Femur (tissue), 1 donor: ENCODE results near the gene SNAPC1.
"Not testable (repeated sequence)": the region's sequence is repeated elsewhere in the genome, so short reads cannot be mapped to it uniquely, and the experiment has no call there.

Experiments
- DNase-seq: peaks from one replicate; pipeline ENCODE4 v3.0.0-alpha.2; 2017

The SNAPC1 gene, protein sequence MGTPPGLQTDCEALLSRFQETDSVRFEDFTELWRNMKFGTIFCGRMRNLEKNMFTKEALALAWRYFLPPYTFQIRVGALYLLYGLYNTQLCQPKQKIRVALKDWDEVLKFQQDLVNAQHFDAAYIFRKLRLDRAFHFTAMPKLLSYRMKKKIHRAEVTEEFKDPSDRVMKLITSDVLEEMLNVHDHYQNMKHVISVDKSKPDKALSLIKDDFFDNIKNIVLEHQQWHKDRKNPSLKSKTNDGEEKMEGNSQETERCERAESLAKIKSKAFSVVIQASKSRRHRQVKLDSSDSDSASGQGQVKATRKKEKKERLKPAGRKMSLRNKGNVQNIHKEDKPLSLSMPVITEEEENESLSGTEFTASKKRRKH

DNA sequence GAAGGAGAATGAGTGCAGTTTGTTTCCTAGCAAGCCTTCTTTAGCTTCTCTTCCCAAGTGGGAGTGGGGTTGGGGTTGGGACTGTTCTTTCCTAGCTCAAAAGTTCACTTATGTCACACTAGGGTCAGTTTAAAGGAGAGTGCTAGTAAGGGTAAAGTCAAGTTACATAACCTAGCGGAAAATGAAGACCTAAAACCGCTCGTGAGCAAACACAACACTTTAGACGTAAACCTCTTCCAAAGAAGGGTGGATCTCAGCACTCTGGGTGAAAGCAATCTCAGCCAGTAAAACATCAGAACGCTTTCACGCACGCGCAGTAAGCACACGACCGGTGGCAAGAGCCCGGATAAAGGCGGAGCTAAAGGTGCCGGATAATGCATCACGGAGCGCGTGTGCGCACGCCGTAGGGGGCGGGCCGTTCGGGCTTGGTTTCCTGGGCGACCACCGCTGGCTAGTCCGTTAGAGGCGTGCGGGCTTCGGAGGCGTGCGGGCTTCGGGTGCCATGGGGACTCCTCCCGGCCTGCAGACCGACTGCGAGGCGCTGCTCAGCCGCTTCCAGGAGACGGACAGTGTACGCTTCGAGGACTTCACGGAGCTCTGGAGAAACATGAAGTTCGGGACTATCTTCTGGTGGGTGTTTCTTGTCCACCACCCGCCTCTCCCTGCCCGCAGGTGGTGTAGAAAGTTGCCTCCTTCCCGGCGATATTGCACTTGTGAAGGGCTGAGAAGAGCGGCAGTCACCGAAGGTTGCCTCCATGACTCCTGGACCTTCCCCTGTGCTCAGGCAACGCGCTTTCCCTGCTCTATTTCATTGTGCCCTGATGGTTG, at the start of gene SNAPC1:
Gene SNAPC1 (plus strand): TSS at position 462 of the 828 bp plus-strand sequence. CDS start 41 bp downstream, at position 503.
- peak; percentile 98 for DNase-seq

DNA sequence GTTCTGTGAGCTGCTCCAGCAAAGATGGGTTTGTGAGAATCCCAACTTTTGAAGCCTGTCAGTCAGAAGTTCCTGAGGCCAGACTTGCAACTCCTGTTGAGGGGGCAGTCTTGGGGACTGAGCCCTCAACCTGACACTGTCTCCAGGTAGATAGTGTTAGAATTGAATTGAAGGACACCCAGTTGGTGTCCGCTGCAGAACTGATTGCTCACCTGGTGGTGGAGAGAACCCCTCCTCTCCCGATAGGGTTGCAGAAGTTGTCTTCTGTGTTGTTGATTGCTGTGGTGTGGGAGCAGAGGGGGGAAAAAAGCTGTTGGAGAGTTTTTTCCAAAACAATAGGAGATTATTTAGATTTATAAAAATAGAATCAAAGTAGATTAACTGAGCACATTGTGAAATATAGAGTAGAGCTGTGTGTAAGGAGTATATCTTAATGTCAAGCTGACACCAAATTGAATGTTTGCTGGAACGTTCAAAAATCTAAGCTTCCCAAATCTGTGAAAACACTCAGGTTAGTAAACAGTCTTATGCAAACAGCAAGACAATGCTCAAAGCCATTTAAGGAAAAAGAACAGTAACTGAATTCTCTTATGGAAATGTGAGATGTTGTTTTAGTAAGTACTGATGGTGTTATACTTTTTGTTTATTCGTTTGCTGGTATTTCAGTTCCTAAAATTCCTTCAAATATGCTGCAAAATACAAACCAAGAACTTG, 48.3 kb upstream of the SNAPC1 start:
- no peak for DNase-seq

- DNase-seq: no peak
Measured at GRCh38 chr14:61716956-61717355, 45.3 kb upstream of the SNAPC1 start.

- DNase-seq: no peak
Measured at GRCh38 chr14:61718039-61718438, 44.2 kb upstream of the SNAPC1 start.

DNA sequence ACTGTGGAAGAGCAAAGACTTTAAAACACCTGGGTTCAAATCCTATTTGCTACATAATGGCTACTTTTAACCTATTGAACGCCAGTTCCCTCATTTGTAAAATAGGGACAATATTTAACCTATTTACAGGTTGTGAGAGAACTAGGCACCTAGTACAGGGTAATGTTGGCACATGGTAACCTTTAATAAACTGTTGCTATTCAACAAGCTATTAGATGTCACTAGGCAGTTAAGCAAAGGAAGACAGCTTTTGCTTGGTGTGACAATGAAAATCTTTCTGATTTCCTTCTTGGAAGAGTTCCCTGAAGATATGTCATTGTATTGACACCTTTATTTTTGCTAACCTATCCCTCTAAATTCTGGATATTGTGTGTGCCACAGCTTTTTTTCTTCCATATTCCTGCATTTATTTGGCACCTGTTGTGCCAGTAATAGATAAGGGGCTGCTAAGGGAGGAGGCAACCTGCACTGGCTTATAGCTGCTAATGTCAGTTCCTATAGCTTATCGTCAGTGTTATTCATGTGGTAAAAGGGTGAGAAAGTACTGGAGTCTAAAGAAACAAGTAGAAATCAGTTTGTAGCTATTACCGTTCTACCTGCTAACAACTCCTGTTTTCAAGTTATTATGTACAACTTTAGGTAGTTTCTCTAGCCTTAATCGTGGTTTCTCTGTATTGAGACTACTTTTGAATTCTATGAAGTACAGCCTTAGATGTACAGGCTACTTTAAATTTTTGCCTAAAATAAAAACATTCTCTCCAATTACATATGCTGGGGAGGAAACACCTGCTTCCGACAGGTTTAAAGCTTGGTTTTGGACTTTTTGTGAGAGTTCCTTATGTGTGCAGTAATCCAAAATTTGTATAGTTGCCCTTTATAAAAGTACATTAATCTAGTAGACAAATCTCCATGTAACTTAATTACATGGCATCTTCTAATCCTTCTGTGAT, 42.6 kb upstream of the SNAPC1 start:
- DNase-seq: no peak

DNA sequence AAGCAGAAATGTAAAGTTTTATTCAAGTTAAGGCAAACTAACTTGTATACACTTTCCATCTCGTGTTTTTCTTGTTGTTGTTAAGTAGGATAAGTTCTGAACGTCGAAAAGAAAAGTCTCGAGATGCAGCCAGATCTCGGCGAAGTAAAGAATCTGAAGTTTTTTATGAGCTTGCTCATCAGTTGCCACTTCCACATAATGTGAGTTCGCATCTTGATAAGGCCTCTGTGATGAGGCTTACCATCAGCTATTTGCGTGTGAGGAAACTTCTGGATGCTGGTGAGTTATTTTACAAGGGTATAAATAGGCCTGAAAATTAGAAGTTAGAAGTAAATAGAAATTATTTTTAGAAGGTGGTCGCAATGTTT, 41.9 kb upstream of the SNAPC1 start:
- no peak for DNase-seq

GRCh38 chr14:61720741-61721140, 41.5 kb upstream of the SNAPC1 start:
- no peak for DNase-seq

DNA sequence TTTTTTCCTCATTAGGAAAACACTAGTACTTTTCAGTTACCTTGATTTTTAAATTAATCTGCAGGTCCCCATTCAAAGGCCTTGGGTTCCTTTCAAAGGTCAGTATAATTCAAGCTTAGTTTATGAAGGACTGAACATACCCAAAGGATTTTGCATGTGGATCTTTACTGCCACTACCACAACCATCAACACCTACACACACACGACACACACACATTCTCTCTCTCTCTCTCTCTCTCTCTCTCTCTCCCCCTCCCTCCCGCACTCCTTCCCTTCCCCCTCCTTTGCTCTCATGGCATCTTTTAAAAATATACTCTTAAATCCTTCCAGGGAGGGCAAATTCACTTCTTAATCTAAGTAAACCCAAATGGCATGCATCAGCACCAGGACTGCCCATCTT, 38.1 kb upstream of the SNAPC1 start:
- no peak for DNase-seq

GRCh38 chr14:61726778-61727658, 35.2 kb upstream of the SNAPC1 start:
- no peak for DNase-seq

DNA sequence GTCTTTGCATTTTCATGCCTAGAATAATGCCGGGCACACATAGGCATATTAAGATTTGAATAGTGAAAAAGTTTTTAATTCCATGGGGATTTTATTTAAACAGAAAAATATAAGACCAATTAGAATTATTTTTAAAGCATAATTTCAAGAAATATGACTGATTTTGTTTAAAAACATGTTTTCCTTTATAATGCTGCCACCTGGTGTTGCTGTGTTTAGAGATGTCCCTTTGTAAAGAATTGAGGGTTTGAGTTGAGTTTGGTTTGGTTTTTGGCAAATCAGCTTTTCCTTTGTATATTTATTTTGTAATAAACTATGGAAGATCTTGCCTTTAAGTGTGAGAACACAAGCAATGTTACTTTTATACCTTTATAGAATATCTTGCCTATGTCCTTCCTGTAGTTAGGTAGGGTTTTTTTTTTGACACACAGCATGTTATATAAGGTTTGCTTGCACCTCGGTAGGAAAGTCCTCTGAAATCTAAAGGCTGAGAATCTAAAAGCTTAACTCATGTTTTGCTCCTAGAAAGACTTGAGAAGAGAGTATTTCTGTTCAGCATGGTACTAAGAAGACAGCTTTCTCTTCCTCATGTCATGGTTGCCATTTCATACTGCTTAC, 31.4 kb upstream of the SNAPC1 start:
- no peak for DNase-seq

DNA sequence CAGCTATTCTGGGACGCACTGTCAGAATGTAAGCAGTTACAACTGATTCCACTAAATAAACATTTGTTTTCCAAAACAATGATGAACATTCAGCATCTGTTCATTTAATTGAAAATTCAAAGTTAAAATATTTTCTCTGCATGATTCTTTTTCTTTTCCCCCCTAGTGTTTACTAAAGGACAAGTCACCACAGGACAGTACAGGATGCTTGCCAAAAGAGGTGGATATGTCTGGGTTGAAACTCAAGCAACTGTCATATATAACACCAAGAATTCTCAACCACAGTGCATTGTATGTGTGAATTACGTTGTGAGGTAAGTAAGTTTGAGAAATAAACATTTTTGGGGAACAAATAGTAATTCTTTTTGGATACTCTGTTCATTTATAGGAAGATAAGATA, 28.2 kb upstream of the SNAPC1 start:
- no peak for DNase-seq

GRCh38 chr14:61736751-61737150, 25.5 kb upstream of the SNAPC1 start:
- DNase-seq: no peak

DNA sequence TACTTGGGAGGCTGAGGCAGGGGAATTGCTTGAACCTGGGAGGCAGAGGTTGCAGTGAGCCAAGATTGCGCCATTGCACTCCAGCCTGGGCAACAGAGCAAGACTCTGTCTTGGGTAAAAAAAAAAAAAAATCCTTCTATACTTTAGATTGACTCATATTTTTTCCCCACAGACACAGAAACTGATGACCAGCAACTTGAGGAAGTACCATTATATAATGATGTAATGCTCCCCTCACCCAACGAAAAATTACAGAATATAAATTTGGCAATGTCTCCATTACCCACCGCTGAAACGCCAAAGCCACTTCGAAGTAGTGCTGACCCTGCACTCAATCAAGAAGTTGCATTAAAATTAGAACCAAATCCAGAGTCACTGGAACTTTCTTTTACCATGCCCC, 24.3 kb upstream of the SNAPC1 start:
- DNase-seq: no peak

- no peak for DNase-seq
Measured at GRCh38 chr14:61739133-61739532, 23.1 kb upstream of the SNAPC1 start.

- no peak for DNase-seq
Measured at GRCh38 chr14:61742371-61742770, 19.8 kb upstream of the SNAPC1 start.

GRCh38 chr14:61744238-61744637, 18.0 kb upstream of the SNAPC1 start:
- DNase-seq: no peak

- DNase-seq: not testable (repeated sequence)
Measured at GRCh38 chr14:61746346-61746745, 15.9 kb upstream of the SNAPC1 start.

DNA sequence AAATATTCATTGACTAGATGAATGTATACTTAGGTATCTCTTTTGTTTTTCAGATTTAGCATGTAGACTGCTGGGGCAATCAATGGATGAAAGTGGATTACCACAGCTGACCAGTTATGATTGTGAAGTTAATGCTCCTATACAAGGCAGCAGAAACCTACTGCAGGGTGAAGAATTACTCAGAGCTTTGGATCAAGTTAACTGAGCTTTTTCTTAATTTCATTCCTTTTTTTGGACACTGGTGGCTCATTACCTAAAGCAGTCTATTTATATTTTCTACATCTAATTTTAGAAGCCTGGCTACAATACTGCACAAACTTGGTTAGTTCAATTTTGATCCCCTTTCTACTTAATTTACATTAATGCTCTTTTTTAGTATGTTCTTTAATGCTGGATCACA, 15.3 kb upstream of the SNAPC1 start:
- DNase-seq: no peak

DNA sequence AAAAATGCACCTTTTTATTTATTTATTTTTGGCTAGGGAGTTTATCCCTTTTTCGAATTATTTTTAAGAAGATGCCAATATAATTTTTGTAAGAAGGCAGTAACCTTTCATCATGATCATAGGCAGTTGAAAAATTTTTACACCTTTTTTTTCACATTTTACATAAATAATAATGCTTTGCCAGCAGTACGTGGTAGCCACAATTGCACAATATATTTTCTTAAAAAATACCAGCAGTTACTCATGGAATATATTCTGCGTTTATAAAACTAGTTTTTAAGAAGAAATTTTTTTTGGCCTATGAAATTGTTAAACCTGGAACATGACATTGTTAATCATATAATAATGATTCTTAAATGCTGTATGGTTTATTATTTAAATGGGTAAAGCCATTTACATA, 14.9 kb upstream of the SNAPC1 start:
- no peak for DNase-seq

DNA sequence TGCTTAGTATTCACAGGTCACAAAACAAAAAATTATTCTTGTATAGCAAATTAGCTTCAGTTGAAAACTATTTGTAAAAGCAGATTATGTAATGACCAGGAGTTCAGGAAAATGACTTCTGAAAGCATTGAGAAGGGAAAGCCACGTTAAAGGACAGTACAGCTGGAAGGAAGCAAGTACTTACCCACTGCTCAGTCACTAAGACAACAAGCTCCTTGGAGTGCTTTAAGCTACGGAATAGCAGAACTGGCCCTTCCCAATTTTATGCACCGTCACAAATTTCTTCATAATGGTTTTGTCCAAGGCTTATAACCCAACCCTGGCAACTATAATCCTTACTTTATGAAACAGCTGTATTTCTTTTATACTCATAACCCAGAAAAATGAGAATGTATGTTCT, 13.0 kb upstream of the SNAPC1 start:
- DNase-seq: no peak

DNA sequence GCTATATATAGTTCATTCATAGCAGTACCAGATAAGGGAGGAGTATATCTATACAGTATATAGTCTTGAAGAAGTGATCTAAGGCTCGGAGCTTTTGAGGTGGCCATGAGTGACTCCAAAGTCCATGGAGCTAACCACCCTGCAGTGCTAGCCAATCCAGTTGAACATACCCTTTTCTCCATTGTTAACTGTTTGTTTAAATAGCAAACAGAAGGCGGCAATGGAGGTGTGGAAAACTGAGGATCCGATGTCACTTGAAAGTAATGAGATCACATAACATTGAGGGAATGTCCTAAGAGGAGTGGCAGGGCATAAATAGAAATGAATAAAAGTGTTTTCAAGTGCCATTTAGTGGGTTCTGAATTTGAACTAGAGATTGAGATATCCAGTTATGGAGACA, 12.4 kb upstream of the SNAPC1 start:
- no peak for DNase-seq
